Measurements from ENCODE around the gene SPATA18.
A peak's percentile ranks its signal among the peaks of the same experiment; 100 is the strongest.

The SPATA18 gene

GRCh38 chr4:52051213-52051614 lies at the start of gene SPATA18:
SPATA18 (plus strand) TSS chr4:52051304; CDS start chr4:52051705, 401 bp downstream.
- no peak for TF ChIP-seq CTCF (conservative IDR thresholded peaks at IDR 0.05; ENCODE audit: low read depth, low read length)
- H3K4me3 ChIP-seq (ENCODE audit: low read depth, low read length), result peak within 1 kb of the TSS; percentile 72
- DNase-seq (ENCODE audit: low read depth), result peak; percentile 12

- no peak for TF ChIP-seq CTCF (conservative IDR thresholded peaks at IDR 0.05; ENCODE audit: low read depth, low read length)
- no peak overlapping the region for H3K4me3 ChIP-seq (ENCODE audit: low read depth, low read length)
- DNase-seq (ENCODE audit: low read depth), result peak; percentile 34
Measured at GRCh38 chr4:52001616-52002015, 49.5 kb upstream of the SPATA18 start.

- DNase-seq (ENCODE audit: low read depth), result no peak
- no peak for TF ChIP-seq CTCF (conservative IDR thresholded peaks at IDR 0.05; ENCODE audit: low read depth, low read length)
Measured at GRCh38 chr4:52004414-52004813, 46.7 kb upstream of the SPATA18 start.

GRCh38 chr4:52005604-52006273 lies 45.4 kb upstream of the SPATA18 start:
- H3K4me3 ChIP-seq (ENCODE audit: low read depth, low read length), result no peak overlapping the region
- no peak for DNase-seq (ENCODE audit: low read depth)
- no peak for TF ChIP-seq CTCF (conservative IDR thresholded peaks at IDR 0.05; ENCODE audit: low read depth, low read length)

More at GRCh38 chr4:52004414-52004813, 46.7 kb upstream of the SPATA18 start:
- no peak overlapping the region for H3K4me3 ChIP-seq (ENCODE audit: low read depth, low read length)

GRCh38 chr4:52006887-52007286 lies 44.2 kb upstream of the SPATA18 start:
- TF ChIP-seq CTCF (conservative IDR thresholded peaks at IDR 0.05; ENCODE audit: low read depth, low read length), result no peak
- no peak for DNase-seq (ENCODE audit: low read depth)
- no peak overlapping the region for H3K4me3 ChIP-seq (ENCODE audit: low read depth, low read length)

- no peak overlapping the region for H3K4me3 ChIP-seq (ENCODE audit: low read depth, low read length)
- DNase-seq (ENCODE audit: low read depth), result no peak
- TF ChIP-seq CTCF (conservative IDR thresholded peaks at IDR 0.05; ENCODE audit: low read depth, low read length), result no peak
Measured at GRCh38 chr4:52010986-52011385, 40.1 kb upstream of the SPATA18 start.

GRCh38 chr4:52012651-52013050 lies 38.5 kb upstream of the SPATA18 start:
- no peak overlapping the region for H3K4me3 ChIP-seq (ENCODE audit: low read depth, low read length)
- DNase-seq (ENCODE audit: low read depth), result no peak
- no peak for TF ChIP-seq CTCF (conservative IDR thresholded peaks at IDR 0.05; ENCODE audit: low read depth, low read length)

Data from choroid plexus epithelial cell (primary cell).